HL-60 (cell line): ENCODE measurements around the gene STUM.

Source experiments
- DNase-seq, 2 experiments: peaks; one replicate each; pipeline ENCODE4 v3.0.0-alpha.2; 2010 to 2020; ENCODE audit warnings: low read depth in 1 of 2, low spot score in 1 of 2
- H3K27ac ChIP-seq: fragments of 250-450 bp; sonication (Bioruptor Pico); replicated peaks from 2 replicates; pipeline ENCODE4 v1.5.1; 2020; ENCODE audit warnings: mild to moderate bottlenecking, moderate library complexity
- H3K27me3 ChIP-seq: fragments of 250-450 bp; sonication (Bioruptor Pico); 2 replicates; pipeline ENCODE4 v1.5.1; 2021; ENCODE audit warnings: mild to moderate bottlenecking, moderate library complexity; ENCODE audit not compliant: insufficient read depth, poor library complexity, severe bottlenecking
- H3K4me3 ChIP-seq: replicated peaks from 2 replicates; pipeline ENCODE4 v1.5.1; 2011; ENCODE audit warnings: mild to moderate bottlenecking, control low read depth, low read length; ENCODE audit not compliant: insufficient read depth
- GABPA ChIP-seq: IDR thresholded peaks from 2 replicates; pipeline ENCODE4 v1.6.1; 2012; ENCODE audit warnings: low read depth
- POLR2AphosphoS5 ChIP-seq: IDR thresholded peaks from 2 replicates; pipeline ENCODE4 v1.6.1; 2012; ENCODE audit warnings: low read depth
- SPI1 ChIP-seq: IDR thresholded peaks from 2 replicates; pipeline ENCODE4 v1.6.1; 2012; ENCODE audit warnings: low read depth, mild to moderate bottlenecking, borderline replicate concordance
- TF ChIP-seq, protein P1 (sequence below): IDR thresholded peaks from one replicate; pipeline ENCODE4 v1.5.1; 2011; ENCODE audit warnings: low read length, control low read depth, inconsistent platforms; ENCODE audit not compliant: insufficient read depth
- TF ChIP-seq, protein P2 (sequence below): IDR thresholded peaks from 2 replicates; pipeline ENCODE4 v1.6.1; 2012; ENCODE audit warnings: low read depth; ENCODE audit not compliant: insufficient replicate concordance

Gene STUM

GRCh38 chr1:226534098-226534497 lies 14.5 kb upstream of the STUM start:
- H3K27me3 ChIP-seq: peaks cover 2% of the 10 kb centered on the region
- no peak overlapping the region for H3K27ac ChIP-seq
- DNase-seq: no peak
- TF ChIP-seq POLR2AphosphoS5 (no peak), SPI1 (no peak), GABPA (no peak)
- TF ChIP-seq, protein P1, sequence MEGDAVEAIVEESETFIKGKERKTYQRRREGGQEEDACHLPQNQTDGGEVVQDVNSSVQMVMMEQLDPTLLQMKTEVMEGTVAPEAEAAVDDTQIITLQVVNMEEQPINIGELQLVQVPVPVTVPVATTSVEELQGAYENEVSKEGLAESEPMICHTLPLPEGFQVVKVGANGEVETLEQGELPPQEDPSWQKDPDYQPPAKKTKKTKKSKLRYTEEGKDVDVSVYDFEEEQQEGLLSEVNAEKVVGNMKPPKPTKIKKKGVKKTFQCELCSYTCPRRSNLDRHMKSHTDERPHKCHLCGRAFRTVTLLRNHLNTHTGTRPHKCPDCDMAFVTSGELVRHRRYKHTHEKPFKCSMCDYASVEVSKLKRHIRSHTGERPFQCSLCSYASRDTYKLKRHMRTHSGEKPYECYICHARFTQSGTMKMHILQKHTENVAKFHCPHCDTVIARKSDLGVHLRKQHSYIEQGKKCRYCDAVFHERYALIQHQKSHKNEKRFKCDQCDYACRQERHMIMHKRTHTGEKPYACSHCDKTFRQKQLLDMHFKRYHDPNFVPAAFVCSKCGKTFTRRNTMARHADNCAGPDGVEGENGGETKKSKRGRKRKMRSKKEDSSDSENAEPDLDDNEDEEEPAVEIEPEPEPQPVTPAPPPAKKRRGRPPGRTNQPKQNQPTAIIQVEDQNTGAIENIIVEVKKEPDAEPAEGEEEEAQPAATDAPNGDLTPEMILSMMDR: no peak
- TF ChIP-seq, protein P2, sequence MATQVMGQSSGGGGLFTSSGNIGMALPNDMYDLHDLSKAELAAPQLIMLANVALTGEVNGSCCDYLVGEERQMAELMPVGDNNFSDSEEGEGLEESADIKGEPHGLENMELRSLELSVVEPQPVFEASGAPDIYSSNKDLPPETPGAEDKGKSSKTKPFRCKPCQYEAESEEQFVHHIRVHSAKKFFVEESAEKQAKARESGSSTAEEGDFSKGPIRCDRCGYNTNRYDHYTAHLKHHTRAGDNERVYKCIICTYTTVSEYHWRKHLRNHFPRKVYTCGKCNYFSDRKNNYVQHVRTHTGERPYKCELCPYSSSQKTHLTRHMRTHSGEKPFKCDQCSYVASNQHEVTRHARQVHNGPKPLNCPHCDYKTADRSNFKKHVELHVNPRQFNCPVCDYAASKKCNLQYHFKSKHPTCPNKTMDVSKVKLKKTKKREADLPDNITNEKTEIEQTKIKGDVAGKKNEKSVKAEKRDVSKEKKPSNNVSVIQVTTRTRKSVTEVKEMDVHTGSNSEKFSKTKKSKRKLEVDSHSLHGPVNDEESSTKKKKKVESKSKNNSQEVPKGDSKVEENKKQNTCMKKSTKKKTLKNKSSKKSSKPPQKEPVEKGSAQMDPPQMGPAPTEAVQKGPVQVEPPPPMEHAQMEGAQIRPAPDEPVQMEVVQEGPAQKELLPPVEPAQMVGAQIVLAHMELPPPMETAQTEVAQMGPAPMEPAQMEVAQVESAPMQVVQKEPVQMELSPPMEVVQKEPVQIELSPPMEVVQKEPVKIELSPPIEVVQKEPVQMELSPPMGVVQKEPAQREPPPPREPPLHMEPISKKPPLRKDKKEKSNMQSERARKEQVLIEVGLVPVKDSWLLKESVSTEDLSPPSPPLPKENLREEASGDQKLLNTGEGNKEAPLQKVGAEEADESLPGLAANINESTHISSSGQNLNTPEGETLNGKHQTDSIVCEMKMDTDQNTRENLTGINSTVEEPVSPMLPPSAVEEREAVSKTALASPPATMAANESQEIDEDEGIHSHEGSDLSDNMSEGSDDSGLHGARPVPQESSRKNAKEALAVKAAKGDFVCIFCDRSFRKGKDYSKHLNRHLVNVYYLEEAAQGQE: no peak
- H3K4me3 ChIP-seq: no peak overlapping the region

DNA sequence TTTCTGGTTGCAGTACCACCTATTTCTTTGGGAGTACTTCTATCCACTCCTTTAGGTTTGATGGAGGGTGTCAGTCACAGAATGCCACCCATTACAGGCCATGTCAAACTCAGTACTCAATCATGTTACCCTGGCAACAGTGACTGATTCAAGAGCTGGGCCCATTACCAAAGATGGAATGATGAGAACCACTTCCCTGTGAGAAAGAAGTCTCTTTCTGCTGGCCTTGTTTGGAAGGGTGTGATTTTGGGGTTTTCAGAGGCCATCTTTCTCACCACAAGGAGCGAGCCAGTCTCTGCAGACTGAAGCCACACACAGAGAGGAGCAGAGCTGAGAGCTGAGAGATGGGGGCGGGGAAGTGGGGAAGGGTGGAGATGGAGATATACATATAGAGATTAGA lies 13.9 kb upstream of the STUM start:
- H3K27ac ChIP-seq: no peak overlapping the region
- H3K4me3 ChIP-seq: no peak overlapping the region
- peaks cover 2% of the 10 kb centered on the region for H3K27me3 ChIP-seq
- DNase-seq: no peak
- TF ChIP-seq SPI1 (no peak), POLR2AphosphoS5 (no peak), GABPA (no peak)
- TF ChIP-seq, protein P2: no peak
- TF ChIP-seq, protein P1: no peak

DNA sequence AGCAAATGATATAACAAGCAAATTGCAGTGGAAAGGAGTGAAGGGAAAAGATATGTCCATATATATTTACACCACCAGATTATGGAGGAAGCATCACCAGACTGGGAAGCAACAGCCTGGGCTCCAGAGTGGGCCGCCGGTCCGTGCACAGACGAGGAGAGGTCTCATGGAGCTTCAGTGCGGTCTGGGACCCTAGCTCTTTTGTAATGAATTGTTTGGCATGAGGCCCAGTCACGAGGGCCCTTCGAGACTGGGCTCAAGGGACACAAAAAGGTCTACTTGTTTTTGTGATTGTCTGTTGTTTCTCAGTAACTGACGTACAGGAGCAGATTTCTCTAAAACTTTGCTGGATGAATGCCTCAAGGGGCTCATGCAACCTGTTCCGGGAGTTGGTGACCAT lies 12.9 kb upstream of the STUM start:
- Histone ChIP-seq H3K4me3 (no peak overlapping the region), H3K27me3 (peaks cover 2% of the 10 kb centered on the region), H3K27ac (no peak overlapping the region)
- no peak for DNase-seq
- TF ChIP-seq POLR2AphosphoS5: no peak
- no peak for TF ChIP-seq GABPA
- no peak for TF ChIP-seq SPI1
- TF ChIP-seq, protein P2: no peak
- TF ChIP-seq, protein P1: no peak
